GM18951 (cell line): ENCODE measurements around the gene TWNK.
"Not testable (repeated sequence)": the region's sequence is repeated elsewhere in the genome, so short reads cannot be mapped to it uniquely, and the experiment has no call there.

ENCODE experiments used
- POLR2A ChIP-seq: IDR thresholded peaks from 4 replicates; pipeline ENCODE4 v1.6.1; 2011; ENCODE audit warnings: mild to moderate bottlenecking; ENCODE audit not compliant: insufficient read length, insufficient read depth; ENCODE audit errors: extremely low read depth
- in situ Hi-C: fragments of 300-500 bp; cut with MboI; formaldehyde crosslinking; loops from one replicate; pipeline ENCODE4 v1.12.0; 2022; ENCODE audit warnings: low sequenced_read_pairs, mixed read lengths, inconsistent platforms; ENCODE audit not compliant: unreplicated experiment

Gene TWNK

DNA sequence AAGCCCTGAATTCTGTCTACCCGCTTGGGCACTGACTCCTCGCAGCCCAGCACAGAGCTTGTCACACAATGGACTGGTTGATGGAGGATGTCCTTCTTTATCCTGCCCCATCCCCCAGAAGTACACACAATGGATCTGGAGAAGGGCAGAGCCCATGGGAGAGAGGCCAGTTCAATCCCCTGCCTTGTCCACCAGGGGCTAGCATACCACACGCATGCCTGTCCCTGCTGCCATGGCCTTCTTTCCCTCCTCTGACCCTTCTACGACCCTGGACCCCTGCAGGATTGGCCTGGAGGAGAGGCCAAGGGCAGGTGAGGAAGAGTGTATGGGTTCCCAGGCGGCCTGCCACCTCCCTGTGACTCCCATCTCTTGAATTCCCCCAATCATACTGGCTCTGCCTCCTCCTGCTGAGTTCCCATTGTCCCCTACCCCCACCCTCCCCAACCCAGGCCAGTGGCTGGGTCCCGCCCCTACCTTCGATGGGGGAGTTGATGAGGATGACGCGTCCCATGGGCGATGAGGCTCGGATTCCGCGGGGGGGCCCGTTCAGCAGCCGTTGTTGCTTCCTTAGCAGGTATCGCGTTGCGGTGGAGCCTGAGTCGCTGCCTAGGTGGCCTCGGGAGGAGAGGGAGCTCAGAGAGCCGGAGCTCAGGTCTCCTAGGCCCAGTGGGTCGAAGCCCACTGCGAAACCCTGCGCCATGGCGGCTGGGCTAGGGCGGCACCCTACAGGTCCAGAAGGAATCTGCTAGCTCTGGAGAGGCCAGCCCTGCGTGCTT lies 42.4 kb downstream of the TWNK start:
- TF ChIP-seq POLR2A = no peak
- in situ Hi-C loops = no loop called here

DNA sequence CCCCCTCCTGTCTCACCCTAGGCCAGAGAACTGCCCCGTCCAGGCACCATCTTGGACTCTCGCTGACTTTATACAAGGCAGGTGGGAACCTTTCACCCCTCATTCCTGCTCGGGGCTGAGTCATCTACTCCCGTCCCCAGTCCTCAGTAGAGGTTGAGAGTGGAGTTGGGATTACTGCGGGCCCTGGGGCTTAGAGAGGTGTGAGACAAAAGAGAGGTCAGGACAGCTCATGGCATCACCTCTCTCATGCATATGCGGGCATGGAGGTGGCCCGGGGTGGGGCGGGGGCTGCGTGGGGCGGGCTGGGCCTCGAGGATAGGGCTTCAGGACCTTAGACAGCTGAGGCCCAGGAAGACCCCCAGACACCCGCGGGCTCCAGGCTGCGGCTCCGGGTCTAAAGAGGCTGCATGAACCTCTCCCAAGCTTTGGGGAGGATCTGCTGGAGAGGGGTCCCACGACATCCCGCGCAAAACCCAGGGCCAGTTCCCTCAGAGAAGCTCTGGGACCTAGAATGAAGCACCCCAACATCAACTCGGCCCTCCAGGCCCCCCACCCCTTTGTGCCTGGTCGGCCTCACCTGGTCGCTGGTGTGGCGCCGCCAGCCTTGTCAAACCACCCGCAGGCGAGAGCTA lies 43.3 kb downstream of the TWNK start:
- no peak for TF ChIP-seq POLR2A
- in situ Hi-C loops = no loop called here

DNA sequence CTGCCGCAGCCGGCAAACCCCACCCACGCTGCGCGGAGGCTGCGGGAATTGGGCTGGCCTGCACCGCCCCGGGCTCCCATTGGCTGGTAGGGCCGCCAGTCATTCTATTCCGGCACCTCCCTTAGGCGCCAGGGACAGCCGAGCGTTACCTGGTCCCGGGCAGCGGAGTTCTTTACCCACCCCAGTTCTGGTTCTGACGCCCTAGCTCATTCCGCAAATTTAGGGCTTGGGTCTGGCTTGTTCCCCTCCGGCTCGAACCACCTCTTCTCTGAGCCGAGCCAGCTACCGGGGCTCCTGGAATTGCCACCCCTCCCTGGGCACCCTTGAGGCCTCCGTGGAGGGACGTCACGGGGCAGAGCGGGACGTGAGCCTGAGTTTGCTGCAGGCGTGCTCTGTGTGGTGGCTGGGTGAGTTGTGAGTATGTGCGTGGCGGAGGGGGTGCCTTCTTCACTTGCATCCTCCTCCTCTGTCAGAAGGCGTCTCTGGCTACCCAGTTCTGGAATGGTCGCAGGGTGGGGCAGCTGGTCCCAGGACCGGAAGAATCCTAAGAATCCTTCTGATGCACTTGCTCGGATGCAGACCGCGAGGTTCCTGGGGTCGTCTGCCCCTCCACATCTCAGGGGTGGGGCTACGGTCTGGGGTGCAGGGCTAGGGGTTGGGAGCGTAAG lies 43.9 kb downstream of the TWNK start, which contains the start of the genes PDZD7 and SFXN3:
Gene PDZD7, minus strand, starts transcription at position 2 of the 668 bp plus-strand sequence. CDS start 910 bp downstream, outside the sequence.
Gene SFXN3, plus strand, starts transcription at position 107 of the 668 bp plus-strand sequence. CDS start 3,461 bp downstream, outside the sequence.
- no peak for TF ChIP-seq POLR2A
- in situ Hi-C loops = no loop called here

DNA sequence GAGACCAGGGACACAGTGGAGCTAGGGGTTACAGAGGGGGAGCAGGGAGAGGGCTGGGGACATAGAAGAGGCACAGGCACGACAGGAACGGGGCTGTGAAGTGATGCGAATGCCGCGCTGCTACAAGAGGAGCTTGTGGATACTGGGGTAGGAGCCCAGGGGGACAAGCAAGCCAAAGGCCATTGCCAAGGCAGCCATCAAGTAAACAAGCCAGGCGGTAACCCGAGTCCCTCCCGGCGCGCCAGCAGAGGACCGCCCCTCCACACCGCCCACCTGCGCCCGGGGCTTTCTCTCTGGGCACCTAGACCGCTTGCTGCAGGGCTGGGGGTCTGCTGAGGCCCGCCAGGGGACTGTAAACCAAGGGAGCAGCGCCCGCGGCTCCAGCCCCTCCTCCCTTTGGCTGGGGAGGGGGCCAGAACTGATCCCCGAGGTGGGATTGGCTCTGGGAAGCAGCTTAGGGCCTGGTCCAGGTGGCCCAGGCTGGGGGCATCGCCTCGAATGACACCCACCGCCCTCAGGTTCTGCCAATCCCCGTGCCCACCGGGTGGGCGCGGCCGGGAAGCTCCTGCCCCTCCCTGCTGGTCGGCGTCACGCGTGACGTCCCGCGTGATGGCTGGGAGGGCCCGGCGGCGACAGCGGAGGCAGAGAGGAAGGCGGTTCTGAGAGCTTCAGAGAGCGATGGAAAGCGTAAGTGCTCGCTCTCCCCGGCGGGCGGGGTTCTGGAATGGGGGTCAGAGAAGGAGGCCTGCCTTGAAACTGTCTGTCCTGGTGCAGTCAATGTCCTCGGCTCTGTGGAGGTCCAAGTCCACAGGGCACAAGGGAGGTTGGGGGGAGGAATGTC lies 44.7 kb downstream of the TWNK start:
- in situ Hi-C loops = no loop called here
- TF ChIP-seq POLR2A = no peak

DNA sequence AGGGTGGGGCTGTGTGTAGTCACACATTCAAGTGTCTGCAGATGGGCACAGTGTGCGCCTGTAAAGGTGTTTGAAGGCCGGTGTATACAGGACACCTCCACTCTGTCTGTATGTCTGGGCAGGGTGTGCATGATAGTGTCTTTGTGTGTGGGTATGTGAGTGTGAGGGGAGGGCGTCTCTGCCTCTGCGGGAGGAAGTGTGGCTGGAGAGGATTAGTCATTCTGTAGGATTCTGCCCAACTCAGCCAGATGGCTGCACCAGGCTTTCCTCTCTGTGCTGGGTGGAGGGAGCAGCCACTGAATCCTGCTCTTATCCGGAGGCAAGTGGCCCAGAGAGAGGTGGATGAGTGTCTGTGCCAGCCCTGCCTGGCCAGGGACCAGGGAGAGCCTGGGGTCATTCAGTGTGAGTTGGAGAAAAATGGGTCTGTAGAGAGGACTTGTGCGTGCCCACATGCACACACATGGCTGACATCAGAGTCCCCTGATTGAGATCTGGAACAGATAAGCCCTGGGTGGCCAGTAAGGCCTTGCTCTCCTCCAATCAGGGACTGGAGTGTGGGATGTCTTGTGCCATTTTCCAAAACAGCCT lies 45.4 kb downstream of the TWNK start:
- in situ Hi-C loops = no loop called here
- no peak for TF ChIP-seq POLR2A

DNA sequence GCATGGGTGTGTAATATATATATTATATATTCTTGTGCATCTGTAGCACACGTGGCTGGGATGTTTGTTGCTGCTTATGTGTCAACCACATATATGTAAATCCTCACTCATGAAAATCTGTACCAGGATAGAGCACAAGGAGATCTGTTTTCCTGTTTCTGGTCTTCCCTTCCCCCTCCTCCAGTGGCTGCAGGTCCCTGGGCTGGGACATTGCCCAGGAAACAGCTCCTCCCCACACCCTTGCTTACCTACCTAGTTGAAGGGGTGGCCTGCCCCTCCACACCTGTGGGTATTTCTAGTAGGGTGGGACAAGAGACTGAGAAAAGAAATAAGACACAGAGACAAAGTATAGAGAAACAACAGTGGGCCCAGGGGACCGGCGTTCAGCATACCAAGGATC lies 45.9 kb downstream of the TWNK start:
- in situ Hi-C loops = no loop called here
- TF ChIP-seq POLR2A = no peak

DNA sequence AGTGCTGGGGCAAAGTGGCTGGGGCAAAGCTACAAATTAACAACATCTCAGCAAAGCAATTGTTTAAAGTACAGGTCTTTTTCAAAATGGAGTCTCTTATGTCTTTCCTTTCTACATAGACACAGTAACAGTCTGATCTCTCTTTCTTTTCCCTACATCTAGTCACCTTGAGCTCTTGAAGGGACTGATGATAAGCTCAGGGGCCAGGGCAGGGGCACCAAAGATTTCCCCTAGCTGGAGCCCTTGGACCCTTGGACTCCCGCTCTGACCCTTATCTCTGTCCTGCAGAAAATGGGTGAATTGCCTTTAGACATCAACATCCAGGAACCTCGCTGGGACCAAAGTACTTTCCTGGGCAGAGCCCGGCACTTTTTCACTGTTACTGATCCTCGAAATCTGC lies 47.1 kb downstream of the TWNK start:
- in situ Hi-C loops = not testable (repeated sequence)

DNA sequence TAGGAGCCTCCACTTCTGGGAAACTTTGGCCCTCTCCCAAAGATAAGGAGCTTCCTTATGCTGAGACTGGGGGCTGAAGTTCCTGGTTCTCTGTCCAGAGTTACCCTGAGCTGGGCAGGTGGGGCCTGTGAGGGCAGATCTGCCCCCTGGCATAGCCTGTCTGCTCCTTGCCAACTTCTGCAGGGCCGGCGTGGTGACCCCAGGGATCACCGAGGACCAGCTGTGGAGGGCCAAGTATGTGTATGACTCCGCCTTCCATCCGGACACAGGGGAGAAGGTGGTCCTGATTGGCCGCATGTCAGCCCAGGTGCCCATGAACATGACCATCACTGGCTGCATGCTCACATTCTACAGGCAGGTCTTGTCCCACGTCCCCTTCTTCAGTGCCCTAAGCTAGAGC lies 48.0 kb downstream of the TWNK start:
- in situ Hi-C loops = no loop called here
- no peak for TF ChIP-seq POLR2A

DNA sequence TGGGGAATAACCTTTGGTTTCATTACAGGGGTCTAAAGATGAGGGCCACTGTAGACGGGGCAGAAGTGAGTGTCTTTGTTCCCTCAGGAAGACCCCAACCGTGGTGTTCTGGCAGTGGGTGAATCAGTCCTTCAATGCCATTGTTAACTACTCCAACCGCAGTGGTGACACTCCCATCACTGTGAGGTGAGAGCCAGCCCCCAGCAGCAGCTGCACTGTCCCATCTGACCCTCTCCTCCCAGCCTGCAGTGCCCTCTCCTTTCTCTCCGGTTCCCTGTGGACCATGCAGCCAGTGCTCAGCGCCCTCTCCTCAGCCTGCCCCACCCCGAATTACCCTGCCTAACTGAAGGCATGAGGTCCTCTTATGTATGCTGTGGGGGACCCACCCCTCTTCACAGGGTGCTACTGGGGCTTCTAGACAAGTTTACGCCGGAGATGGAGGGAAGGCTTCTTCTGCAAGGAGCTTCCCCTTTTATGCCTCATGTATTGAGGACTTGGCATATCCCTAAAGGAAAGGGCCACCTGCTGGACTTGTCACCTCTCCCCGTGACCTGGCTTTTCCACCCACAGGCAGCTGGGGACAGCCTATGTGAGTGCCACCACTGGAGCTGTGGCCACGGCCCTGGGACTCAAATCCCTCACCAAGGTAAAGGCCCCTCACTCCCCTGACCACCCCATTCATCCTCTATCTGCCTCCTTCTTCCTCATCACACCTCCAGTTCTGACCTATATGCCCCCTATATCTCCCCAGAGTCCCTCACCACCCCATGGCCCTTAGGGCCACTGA lies 48.8 kb downstream of the TWNK start:
- no peak for TF ChIP-seq POLR2A
- in situ Hi-C loops = no loop called here

DNA sequence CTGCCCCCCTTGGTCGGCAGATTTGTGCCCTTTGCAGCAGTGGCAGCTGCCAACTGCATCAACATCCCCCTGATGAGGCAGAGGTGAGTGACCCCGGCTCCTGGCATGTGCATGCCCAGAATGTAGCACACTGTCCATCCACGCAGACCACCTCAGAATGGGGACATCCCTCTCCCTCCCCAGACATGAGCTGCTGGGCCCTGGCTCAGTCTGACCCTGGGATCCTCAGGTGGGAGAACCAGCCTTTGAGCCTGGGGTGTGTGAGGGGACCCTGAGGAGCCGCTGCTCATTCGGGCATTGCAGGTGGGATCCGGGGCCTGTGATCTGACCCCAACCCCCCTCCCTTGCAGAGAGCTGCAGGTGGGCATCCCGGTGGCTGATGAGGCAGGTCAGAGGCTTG lies 49.4 kb downstream of the TWNK start:
- in situ Hi-C loops = no loop called here
- TF ChIP-seq POLR2A = no peak

DNA sequence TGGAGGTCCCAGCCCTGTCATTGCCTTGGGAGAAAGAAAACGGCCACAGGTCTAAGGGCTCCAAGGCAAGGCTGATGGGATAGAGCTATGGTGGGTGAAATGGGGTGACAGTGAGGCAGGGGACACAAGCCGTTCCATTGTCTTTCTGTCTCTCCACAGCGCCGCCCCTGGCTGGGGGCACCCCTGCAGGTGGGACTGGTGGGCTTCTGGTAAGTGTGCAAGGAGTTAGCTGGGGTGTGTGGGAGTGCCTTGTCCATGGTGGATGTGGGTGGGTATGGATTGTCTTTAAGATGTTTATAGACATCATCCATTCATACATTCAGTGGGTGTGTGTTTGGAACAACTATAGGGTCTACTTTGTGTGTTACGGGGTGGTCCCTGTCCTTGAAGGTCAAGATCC lies 51.1 kb downstream of the TWNK start:
- in situ Hi-C loops = no loop called here
- TF ChIP-seq POLR2A = no peak

DNA sequence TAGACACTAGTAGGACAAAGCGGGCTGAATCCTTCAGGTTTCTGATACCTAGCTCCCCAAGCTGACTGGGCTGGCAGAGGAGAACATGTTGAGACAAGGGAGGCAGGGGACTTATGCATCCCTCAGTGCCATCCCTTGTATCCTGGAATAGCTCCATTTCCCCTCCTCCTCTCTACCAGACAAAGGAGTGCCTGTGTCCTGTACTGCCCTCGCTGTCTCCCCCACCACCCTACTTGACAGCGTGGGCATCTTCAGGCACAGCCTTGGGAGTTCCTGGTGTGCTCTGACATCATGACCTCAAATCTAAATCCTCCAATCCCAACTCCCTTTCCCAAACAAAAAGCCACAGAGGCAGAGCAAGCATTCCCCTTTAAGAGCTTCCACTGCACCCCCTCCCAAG lies 52.7 kb downstream of the TWNK start:
- TF ChIP-seq POLR2A = no peak
- in situ Hi-C loops = no loop called here
